Transverse colon (tissue), 3 donors: ENCODE measurements around the gene ATP23.

ENCODE experiments used
- POLR2A ChIP-seq: fragments of 450-650 bp; IDR thresholded peaks from one replicate; pipeline ENCODE4 v1.6.1; 2016; ENCODE audit warnings: antibody characterized with exemption, mild to moderate bottlenecking, moderate library complexity
- TF ChIP-seq, protein P1 (sequence below), 5 experiments: fragments of 200-600 bp in 3 of 5; fragments of 450-650 bp in 2 of 5; sonication (generic) in 3 of 5; IDR thresholded peaks; 1 replicate in 2 of 5; 2 replicates in 3 of 5; pipeline ENCODE4 v1.5.1; 2016 to 2017; ENCODE audit warnings: antibody characterized with exemption in 5 of 5, inconsistent platforms in 3 of 5, mild to moderate bottlenecking in 2 of 5, moderate library complexity in 1 of 5

- TF ChIP-seq, protein P1, sequence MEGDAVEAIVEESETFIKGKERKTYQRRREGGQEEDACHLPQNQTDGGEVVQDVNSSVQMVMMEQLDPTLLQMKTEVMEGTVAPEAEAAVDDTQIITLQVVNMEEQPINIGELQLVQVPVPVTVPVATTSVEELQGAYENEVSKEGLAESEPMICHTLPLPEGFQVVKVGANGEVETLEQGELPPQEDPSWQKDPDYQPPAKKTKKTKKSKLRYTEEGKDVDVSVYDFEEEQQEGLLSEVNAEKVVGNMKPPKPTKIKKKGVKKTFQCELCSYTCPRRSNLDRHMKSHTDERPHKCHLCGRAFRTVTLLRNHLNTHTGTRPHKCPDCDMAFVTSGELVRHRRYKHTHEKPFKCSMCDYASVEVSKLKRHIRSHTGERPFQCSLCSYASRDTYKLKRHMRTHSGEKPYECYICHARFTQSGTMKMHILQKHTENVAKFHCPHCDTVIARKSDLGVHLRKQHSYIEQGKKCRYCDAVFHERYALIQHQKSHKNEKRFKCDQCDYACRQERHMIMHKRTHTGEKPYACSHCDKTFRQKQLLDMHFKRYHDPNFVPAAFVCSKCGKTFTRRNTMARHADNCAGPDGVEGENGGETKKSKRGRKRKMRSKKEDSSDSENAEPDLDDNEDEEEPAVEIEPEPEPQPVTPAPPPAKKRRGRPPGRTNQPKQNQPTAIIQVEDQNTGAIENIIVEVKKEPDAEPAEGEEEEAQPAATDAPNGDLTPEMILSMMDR (IDR thresholded peaks at IDR 0.05) = no peak
- no peak for TF ChIP-seq POLR2A
These were observed 23.1 kb downstream of the ATP23 start for GRCh38 chr12:57964421-57964820.
